ENCODE measurements around the gene CTSO.

CTSO gene

GRCh38 chr4:155953151-155954117, at the start of gene CTSO:
CTSO (minus strand) TSS chr4:155953866; CDS start chr4:155953847, 19 bp downstream.
- DNase-seq: peak; percentile 57

GRCh38 chr4:156000491-156000890, 46.8 kb upstream of the CTSO start:
- DNase-seq: no peak

DNA sequence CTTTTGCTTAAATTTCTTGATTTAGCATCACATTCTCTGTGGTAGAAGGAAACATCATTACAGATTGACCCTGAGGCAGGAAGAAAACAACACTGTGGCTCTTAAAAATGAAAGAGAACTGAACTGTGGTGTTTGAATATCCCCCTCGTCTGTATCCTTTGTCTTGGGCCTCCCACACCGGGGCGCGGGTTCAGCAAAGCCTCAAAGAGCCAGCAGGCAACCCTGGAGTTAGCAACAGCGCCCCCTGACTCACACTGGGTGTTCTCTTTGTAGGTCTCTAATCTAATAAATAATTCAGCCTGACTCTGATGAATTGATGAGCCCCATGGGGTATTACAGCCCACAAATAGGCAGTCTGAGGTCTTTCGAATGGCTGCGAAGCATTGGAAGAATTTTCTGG, 46.1 kb upstream of the CTSO start:
- DNase-seq: no peak

DNA sequence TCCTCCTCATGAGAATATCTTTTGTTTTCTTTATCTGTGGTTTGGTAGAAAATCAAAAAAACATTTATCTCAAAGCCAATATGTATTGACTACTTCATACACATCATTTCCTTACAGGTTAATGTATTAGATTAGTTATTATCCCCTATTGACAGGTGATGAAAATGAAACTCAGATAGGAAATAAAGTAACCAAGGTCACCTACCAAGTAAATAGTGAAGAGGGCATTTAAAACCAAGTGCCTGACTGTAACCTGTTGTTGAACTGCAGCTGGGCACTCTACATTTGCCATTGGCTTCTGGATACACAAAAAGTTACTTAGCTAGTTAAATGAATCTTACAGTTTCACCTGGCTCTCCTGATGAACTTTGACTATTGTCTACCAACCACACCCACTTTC, 41.4 kb upstream of the CTSO start:
- DNase-seq: no peak

DNA sequence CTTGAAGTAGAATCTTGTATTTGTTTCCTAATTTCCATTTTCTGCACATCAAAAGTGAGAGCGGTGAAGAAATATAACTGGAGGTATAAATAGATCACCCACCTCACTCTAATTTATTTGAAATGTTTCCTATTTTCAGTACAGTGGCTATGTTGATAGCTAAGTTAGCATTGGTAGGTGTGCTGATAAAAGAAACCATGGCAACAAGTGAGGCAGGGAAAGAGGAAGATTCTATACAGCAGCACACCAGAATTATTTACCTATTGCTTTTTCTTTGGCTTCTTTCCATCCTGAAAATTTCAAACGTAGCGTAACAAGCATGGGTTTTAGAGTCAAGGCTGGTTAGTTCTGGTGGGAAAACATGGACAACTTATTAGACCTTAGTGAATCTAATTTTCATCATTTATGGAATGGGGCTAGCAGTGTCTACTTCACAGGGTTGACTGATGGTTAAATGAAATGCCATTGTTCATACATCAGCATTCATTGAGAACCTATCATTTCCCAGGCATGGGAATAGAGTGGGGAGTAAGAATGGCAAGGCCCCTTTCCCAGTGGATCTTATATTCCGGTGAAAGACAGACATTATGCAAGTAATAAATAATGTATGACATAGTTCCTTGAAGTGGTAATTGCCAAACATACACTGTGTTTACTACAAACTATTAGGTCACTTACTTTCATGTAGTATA, 30.6 kb upstream of the CTSO start:
- no peak for DNase-seq

GRCh38 chr4:155982736-155983385, 29.2 kb upstream of the CTSO start:
- no peak for DNase-seq

DNA sequence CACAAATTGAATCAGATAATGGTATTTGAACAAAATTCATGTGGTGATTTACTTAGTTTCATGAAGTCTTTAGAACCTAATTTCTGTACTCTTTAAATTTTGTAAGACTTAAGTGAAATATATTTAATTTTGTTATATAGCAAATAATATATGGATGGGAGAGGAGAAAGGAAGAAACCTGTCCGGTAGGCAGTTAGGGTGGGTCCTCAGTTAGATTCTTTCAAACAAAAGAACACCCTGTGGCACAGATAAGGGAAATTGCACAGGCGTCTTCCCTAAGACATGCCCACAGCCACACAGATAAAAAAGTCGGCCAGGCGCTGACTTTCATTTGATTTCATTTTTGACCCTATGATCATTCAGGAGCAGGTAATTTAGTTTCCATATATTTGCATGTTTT, 25.1 kb upstream of the CTSO start:
- DNase-seq: no peak

DNA sequence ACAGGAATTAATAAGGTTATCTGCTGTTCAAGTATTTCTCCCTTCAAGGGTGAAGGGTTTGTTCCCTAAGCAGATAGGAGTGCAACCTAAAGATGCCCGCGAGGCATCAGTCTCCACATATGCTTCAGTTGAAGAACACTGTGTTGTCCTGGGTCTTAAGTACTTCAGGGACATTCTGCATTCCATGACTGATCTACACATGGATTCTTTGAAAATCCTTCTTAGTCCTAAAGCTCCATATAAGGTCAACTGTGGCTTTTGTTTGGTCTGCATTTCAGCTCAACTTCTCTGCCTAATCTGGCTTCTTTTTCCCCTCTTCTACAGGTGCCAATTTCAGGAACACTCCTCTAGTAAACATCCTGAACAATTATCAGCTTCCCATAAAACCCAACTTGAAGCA, 21.8 kb upstream of the CTSO start:
- no peak for DNase-seq

- no peak for DNase-seq
Measured at GRCh38 chr4:155974996-155975395, 21.3 kb upstream of the CTSO start.

DNA sequence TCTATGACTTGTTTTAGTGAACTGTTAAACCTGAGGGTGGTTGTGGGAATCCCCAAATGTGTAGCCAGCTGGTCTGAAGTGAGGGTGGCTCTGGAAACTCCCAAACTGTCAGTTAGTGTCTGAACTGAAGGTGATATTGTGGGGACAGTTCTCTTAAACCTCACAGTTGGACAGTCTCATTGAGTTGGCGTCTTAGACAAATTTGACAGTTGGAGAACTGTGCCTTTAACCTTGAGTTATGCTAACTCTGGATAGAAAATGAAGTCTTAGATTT, 20.7 kb upstream of the CTSO start:
- DNase-seq: no peak

DNA sequence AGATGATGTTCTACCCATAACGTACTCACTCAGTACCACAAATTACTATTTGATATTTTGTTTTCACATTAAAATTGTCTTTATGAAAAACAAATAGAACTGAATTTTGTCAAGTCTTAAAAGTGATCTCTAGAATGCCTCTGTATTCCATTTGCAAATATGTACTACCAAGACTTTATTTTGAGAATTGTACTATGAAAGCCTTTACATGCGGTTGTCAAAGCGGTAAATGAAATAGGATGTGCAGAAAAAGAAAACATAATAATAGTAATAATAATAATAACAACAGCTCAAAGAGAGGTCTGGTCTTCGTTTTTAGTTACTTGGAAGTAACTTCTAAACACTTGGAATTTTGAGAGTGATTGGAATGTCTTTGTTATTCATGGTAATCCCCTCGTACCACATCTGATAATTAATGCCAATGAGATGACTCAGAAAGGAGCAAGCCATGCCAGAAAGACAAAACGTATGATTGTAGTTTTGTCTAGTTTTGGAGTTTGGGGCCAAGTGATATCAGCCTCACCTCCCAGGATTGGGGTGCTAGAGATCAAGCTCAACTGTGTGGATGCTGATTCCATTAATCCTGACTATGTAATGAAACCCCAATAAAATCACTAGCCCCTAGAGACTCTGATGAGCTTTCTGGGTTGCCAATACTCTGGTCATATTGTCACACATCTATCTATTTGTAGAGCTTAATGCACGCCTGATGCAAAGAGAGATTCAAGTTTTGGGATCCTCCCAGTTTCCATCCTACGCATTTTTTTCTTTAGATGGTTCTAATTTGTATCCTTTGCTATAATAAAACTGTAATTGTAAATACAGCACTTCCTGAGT, 20.2 kb upstream of the CTSO start:
- DNase-seq: no peak

- DNase-seq: no peak
Measured at GRCh38 chr4:155972098-155972497, 18.4 kb upstream of the CTSO start.

DNA sequence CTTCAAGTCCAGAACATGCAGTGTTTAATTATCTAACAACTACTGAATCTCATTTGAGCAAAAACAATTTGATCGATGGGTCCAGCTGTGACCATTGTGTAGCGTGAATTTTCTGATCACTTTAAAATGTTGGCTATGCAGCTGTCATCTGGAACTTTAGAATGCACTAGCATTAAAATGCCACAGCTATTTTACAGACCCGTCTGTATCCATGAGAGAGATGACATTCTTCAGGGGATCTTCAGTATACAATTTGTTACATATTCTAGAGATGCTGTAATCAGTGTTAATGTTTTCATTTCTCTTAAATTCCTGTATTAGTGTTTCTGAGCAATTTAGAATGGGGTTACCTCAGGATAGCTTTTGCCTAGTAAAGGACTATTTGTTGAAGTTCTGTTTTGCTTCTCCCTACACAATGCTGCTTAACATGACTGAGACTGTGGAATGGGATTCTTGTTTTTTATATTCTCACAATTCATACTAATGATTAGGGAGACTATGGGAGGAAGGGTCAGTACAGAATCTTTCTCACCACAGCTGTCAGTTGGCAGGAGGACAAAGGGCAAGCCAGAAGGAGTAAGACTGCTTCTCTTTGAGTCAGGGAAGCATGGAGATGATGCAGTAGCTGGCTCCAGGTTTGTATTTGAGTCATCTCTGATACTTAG, 13.2 kb upstream of the CTSO start:
- DNase-seq: no peak

- no peak for DNase-seq
Measured at GRCh38 chr4:155966171-155966570, 12.5 kb upstream of the CTSO start.

GRCh38 chr4:155964016-155964891, 10.6 kb upstream of the CTSO start:
- DNase-seq: no peak

- DNase-seq: no peak
Measured at GRCh38 chr4:155962767-155963166, 9.1 kb upstream of the CTSO start.

DNA sequence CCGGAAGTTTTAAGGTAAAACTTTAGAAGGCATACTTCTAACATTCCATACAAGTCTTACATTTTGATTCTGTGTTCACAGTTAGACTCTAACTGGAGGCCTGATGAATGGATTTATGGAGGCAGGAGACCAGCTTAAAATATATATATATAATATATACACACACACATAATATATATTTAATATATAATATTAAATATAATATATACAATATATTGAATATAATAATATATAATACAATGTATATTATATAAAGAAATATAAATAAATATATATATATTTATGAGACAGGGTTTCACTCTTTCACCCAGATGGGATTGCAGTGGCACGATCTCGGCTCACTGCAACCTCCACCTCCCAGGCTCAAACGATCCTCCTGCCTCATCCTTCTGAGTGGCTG, 7.9 kb upstream of the CTSO start:
- no peak for DNase-seq

DNA sequence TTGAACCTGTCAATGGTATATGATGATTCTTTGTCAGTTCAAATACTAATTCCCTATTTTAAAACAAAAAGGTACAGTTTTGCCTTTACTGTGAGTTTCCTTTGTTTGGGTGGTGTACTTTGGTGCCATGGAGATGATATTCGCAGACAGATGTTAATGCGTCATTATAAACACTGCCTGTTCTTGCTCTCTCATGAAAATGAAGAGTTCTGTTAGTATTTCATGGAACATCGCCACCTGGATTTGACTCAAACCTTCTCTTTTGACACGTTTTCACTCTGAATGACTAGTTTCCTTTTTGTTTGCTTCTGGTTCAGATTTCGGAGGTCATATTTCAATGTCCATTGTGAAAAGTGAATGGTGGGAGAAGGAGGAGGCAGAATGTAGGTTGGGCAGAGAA, 6.9 kb upstream of the CTSO start:
- DNase-seq: no peak

- no peak for DNase-seq
Measured at GRCh38 chr4:155959417-155959816, 5.8 kb upstream of the CTSO start.

GRCh38 chr4:155956461-155956860, 2.8 kb upstream of the CTSO start:
- DNase-seq: no peak

DNA sequence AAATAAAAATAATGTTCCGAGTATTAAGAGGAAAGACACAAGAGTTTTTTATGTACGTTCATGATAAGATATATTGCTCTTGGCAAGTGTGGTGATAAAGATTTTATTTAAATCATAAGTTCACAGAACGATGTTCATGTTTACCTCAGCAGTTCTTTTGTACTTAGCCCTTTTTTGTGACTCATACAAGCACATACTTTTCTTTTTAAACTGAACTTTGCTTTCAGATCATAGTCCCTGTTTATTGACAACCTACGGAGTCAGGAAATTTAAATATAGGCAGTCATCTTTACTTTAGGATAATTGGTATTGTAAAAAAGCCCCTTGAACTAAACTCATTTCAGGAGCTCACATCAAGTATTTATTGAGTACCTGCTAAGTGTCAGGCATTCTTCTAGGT, 1.3 kb upstream of the CTSO start:
- no peak for DNase-seq
